GM21526 (cell line): Measurements from ENCODE around the gene ZBTB42.
A peak's percentile ranks its signal among the peaks of the same experiment; 100 is the strongest.

ENCODE experiments used
- ATAC-seq: cut with Tn5 transposase; IDR thresholded peaks from one replicate; pipeline ENCODE4 v1.9.1; 2021; ENCODE audit warnings: moderate library complexity; ENCODE audit not compliant: unreplicated experiment, low FRiP score

Gene ZBTB42

DNA sequence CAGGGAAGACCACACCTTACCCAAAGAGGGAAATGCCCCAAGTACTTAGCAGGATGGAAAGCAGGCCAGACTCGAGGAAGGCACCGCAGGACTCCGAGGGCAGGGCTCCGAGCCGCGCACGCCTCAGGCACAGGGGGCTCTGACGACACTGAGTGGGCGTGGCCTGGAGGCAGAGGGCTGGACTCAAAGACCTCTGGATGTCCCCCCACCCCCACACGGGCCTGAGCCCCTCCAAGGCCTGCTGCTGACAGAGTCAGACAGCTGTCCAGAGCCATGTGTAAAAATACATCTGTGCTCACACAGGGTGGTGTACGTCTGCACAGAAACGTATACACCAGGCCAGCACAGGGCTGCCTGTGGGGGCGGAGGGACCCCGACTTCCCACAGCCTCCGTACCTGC lies 6.8 kb upstream of the ZBTB42 start:
- no peak for ATAC-seq

DNA sequence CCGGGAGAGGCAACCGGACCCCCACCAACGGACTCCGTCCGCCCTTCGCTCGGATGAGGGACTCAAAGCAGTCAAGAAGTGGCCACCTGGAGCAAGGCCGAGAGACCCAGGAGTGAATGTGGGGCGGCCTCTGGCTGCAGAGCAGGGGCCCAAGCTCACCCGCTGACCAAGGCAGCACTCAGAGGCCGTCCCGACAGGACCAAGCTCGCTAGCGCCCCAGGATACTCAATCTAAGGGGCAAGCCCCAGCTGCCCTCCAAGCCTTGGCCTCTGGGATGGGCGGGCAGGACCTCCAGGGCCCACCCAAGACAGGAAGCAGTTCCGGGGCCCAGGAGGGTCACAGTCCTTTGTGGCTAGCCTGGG lies 6.3 kb upstream of the ZBTB42 start:
- no peak for ATAC-seq

DNA sequence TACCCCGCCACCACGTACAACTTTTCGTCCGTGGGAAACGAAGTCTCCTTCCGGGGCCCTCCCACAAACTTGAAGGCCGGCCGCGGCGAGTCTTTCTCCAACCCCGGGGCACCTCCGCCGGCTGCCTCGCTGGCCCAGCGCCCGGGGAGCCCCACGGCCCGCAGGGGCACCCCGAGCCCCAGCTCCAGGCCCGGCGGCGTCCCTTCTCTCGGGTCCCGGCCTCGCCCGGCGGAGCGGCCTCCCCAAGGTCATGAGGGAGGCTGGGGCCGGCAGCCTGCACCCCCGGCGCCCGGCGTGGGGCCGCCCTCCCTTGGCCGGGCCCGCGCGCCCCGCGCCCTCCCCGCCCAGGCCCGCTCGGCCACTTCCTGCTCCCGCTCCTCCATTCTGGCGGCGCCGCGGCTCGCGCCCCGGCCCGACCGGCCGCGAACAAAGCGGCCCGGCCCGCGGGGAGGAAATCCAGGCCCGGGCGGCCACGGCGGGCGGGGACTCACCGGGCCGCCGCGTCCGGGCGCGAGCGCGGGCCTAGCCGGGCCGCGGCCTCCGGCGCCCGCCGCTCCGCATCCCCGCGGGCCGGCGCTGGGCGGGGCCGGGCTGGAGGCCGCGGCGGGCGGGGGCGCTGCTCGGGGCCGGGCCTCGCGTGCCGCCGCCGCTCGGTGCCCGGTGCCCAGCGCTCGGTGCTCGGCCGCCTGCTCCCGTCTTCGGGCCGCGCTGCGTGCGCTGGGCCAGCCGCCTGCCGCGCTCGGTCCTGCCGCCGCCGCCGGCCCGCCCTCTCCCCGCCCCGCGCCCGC lies 5.7 kb upstream of the ZBTB42 start, which contains the start of gene AKT1:
Gene AKT1, minus strand, starts transcription at position 756 of the 788 bp plus-strand sequence. CDS start 3,105 bp downstream, outside the sequence.
- ATAC-seq: no peak

DNA sequence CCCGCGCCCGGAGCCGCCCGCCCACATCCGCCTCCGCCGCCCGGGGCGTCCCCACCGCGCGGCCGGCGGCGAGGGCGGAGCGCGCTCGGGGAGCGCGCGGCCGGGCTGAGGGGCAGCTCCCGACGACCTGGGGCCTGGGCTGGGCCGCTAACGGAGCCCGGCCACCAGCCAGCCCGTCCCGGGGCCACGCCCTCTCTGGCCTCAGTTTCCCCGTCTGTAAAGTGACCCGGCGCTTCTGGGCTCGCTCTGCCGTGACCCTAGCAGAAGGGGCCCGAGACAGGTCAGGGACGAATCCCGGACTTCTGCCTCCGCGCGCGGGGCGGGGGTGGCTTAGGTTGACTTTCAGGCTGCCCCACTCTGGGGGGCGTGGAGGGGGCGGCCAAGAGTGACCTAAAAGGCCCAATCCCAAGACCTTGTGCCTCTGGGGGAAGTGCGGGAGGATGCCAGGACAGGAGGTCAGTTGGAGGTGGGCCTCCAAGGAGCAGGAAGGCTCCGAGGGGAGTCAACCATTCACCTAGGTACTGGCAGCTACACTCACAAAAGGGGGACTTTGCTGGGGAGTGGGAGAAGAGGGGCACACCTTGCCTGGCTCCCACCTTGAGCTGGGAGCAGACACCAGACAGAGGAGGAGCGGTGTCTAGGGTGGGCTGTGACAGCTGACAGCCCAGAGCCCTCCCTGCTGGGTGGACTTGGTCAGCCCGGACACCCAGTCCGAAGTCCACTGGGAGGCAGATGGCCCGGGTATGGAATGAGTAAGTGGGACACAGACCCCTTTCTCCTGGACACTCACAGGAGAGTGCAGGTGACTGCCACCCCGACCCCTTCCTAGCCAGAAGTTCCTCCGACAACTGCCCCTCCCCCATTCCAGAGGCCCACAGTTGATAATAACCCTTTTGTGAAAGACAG lies 4.9 kb upstream of the ZBTB42 start:
- ATAC-seq: no peak

DNA sequence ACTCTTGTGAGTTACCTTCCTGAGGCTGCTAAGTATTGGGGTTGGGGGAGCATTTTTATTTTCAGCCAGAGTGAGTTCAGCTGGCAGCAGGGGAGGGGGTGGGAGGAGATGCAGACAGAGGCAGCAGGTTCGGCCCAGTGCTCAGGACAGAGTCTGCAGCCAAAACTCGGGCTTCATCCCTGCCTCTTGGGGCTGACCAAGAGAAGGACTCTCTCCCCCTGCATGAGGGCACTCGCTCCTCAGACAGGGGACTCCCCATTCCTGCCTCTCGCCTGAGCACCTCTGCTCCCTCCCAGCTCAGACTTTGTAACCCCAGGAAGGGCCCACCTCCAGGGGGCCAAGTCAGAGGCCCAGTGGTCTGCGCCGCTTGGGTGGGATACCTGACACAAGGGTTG lies 4.2 kb upstream of the ZBTB42 start:
- no peak for ATAC-seq

DNA sequence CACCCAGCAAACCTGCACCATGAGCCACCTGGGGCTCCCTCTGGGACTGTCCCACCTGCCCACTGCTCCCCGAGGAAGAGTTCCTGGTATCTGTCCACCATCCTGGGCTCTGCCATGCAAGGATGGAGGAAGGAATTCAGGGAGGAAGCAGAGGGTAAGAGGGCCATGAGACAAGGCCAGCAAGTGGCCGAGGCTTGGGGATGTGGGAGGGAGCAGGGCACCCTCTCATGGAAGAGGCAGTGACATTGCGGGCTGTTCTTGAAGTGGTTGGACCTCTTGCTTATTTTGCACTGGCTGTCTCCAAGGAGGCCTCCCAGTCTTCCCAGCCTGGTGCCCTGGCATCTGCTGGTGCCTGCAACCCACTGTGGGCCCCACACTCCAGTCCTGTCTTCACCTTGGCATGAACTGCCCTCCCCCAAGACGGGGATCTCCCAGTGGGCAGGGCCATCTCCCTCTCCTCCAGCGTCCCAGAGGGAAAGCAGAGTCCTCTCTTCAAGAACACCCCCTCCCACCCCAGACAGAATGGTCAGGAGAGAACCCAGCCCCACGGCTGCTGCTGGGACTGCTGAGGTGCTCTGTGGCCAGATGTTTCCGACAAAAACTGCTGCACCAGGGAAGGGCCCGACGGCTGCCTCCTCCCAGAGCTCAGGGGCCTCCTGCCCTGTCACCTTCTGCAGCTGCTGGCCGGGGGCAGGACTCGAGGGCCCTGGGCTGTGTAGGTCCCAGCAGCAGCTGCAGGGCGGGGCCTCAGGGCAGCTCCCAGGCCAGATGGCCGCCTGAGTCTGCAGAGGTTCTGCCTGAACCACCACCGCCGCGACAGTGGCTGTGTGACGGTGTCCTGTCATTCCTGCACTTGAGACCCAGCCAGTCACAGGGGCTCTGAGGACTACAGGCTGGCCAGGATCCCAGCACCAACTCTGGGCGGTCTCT lies 3.5 kb upstream of the ZBTB42 start:
- no peak for ATAC-seq

DNA sequence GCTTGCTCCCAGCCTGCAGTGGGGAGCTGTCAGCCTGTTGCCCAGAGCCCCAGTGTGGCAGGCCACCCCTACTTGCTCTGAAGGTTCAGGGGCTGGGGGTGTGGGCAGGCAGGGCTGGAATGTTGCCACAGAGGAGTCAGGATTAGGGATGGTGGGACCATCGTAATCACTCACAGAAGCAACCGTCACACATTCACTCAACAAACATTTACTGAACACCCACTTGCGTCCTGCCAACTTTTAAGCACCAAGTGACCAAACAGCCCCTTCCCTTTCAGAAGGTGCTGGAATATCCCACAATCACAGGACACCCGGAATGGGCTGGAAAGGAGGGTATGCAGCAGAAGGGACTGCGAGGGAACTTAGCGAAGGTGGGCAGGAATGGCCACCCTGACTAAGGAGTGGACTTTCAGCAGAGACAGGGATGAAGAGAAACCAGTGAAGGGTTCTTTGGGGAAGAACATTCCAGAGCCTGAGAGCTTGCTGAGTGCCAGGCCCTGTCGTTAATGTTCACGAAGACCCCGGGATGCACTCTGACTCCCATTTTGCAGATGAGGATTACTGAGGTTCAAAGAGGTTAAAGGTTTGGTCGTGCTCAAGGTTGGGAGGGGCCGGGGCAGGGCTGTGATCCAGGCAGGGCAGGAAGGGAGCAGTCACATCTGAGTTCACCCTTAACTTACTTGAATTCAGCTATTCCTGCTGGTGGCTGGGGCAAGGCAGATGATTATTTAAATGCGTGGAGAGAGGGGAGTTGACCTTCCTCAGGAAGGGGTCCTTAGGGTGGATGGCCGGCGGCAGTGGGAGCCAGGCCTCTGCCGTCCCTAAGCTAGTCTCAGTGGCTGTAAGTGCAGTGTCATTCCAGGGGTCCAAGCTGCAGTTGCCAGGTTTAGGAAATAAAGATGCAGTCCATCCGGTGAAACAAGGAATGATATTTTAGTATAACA lies 2.3 kb upstream of the ZBTB42 start:
- no peak for ATAC-seq

DNA sequence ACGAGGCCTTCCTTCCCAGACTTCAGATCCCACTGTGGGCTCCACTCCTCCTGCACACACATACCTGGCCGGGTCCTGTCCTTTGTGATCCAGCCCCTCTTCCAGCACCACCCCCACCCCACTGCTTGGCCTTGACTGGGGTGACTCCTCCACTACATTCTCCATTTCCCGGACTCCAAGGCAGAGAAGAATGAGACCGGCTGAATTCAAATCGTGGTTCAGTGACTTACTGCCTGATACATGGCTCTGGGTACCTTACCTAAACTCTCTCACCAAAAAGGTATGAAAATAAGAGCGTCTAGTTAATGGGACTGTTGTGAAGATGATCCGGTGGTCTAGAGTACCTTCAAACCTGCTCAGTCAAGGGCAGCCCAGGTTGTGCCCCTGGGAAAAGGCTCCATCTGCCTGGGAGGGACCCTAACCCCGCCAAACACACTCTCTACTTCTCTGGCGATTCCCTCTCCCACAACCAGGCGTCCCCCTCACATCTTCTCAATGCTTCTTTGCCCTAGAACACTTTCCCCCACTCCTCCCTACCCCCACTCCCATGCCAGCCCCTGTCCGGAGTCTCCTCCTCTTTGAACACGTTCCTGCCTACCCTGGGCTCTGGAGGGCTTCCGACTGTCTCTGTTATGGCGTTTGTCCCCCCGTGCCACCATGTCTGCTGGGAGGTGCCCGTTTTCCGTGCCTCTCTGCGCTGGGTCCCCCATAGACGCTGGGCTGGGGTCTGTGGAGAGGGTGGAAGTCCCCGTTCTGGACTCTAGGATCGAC lies 1.5 kb upstream of the ZBTB42 start:
- no peak for ATAC-seq

DNA sequence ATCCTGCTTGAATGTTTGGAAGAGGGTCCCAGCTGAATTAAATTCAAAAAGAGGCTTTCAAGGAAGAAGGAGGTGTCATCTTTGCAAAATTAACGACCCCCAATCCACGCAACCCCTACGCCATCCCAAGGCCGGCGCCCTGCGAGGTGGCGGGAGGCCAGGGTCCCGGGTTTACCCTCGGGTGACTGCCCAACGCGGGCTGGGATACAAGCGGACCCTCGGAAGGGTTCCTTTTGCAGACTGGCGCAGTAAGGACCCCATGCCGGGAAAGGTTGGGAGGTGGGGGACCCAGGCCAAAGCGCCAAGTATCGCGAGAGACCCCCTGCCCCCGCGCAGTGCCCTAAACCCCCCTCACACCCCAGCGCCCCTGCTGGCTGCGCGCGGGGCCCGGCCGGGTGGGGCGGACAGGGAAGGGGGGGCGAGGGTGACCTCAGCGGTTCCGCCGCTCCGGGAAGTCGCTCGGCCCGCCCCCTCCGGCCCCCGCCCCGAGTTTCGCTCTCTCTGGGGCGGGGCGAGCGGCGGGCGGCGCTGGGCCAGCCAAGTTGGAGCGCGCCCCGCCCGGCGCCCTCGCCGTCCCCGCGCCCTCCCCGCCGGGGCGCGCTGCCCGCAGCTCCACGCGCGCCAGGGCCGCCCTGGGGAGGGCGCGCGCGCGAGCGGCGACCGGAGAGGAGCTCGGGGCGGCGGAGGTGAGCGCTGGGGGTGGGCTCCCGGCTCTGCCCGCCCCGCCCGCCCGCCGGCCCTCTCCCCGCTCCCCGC lies 708 bp upstream of the ZBTB42 start:
- peak; percentile 41 for ATAC-seq

DNA sequence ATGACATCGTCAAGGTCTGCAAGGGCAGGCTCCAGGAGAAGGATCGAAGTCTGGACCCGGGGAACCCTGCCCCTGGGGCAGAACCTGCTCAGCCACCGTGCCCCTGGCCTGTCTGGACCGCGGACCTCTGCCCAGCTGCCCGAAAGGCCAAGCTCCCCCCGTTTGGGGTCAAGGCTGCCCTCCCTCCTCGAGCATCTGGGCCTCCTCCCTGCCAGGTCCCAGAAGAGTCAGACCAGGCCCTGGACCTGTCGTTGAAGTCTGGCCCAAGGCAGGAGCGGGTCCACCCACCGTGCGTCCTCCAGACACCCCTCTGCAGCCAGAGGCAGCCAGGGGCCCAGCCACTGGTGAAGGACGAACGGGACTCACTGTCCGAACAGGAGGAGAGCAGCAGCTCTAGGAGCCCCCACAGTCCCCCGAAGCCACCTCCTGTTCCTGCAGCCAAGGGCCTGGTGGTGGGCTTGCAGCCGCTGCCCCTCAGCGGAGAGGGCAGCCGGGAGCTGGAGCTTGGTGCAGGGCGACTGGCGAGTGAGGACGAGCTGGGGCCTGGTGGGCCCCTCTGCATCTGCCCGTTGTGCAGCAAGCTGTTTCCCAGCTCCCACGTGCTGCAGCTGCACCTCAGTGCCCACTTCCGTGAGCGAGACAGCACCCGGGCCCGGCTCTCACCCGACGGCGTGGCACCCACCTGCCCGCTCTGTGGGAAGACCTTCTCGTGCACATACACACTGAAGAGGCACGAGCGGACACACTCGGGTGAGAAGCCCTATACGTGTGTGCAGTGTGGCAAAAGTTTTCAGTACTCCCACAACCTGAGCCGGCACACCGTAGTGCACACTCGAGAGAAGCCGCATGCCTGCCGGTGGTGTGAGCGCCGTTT lies 856 bp downstream of the ZBTB42 start:
- no peak for ATAC-seq

DNA sequence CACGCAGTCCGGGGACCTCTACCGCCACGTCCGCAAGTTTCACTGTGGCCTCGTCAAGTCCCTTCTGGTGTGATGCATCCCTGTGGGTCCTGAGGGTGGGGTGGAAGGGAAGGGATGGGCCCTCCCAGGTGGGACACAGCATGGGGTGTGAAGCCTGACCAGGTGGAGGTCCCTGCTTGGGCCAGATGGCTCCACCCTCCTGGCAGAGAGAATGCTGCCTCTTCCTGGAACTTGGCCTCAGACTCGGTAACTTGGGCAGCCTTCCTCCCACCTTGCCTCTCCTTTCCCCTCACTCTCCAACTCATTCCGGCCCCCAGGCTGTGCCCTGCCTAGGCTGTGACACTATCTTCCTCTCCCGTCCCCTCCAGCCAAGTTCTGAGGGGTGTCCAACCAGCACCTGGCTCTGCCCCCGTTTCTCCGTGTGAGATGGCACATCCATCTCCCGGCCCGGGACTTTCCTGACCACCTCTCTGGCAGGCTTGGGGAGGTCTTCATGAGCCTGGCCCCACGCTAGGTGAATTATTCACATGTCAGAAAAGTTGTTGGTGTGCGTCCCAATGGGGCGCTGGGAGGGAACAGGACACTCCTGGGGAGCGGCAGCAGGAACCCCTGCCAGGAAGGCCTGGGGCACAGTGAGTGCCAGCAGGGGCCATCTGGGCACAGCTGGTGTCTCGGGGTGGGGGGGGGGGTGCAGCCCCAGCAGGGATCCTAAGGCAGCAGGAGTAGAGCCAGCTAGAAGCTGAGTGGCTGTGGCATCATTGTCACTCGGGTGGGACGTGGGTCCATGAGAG lies 1.7 kb downstream of the ZBTB42 start:
- ATAC-seq: no peak

DNA sequence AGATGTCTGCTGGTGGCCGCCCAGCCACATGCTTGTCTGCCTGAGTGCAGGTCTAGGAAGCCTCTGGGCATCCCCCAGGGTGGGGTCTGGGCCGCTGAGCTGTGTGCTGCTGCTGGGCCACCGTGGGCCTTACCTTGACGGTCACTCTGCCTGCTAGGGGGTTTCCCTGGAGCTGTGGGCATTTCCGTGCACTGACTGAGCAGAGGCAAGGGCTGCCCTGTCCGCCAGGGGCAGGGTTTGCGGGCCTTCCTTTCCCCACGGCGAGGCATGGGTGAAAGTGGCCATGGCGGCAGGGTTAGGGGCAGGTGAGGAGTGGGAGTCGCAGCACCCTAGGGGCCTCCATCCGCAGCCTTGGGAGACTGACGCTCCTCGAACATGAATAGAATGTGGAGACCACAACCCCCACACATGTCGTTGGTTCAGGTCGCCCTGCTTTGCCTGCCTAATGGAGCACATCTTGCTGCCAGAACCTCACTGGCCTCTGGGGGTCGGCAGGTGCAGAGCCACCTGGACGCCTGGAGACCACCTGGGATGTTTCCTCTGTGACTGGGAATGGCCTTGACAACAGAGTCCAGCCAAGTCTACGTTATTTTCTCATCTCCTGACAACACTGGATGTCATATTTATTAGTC lies 2.5 kb downstream of the ZBTB42 start:
- no peak for ATAC-seq

DNA sequence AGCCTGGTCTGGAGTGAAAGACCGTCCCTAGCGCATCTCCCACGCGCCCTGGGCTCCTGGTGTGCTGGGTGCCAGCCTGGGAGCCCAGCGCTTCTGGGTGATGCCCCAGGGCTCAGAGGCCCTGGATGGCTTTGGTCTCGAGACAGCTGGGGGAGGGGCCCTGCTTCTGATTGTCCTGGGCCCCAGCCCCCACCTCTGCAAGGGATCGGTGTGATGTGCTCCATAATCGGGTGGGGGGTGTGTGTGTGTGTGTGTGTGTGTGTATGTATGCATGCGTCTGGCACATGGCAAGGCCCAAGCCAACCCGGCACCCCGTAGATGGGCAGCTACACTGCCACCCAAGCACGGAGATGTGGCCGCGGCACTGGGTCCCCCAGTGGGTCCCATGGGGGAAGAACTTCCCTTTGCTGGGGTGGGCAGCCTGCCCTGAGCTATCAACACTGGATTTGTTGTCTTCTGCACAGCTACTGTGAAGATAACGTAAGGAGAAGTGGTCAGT lies 3.1 kb downstream of the ZBTB42 start:
- no peak for ATAC-seq

DNA sequence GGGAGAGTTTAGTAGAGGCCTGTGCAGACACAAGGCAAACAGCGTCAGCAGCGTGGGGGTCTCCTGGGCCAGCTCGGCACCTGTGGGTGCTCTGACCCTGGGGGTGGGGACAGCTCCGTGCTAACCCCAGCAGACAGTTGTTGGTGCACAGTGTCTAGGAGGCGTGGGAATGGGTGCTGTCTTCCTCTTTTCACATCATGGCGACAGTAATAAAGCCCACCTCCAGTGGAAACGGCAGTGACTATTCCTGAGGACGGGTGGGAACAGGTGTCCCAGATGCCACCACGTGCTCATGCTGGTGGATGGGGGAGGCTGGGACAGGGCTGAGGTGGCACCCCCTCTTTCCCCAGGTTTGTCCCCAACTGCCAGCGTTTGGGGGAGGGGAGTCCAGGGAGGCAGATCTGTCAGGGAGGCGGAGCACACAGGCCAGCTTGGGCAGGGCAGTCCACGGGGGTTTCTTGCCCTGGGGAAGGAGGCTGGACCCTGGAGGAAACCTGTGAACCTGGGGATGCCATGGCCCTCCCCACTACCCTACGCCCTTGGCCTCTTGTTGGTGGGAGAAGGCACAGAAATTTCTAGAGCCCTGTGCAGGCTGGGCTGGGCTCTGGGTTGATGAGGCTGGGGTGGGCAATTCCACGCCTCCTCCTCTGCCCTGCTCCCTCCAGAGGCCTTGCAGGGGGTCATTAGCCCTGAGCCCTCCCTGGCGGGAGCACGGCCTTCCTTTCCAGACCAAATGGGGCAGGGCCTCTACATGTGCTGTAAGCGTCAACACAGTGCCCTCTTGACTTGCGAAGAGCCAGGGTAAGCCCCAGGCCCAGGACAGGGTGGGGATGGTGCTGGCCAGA lies 3.8 kb downstream of the ZBTB42 start:
- ATAC-seq: no peak

DNA sequence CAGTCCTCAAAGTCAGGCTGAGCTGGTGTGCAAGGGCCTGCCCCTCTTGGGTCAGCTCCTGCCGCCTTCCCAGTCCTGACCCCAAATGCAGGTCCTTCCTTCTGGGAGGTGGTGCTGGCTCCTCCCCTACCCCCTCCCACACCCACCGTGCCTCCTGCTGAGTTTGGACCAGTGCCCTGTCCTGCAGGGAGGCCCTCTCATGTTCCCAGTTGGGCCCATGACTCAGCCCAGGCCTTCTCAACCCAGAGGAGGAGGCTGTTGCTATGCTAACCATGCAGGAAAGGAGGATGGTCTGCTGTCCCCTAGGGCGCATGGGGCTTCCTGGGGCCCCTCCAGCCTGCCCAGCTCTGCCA lies 4.4 kb downstream of the ZBTB42 start:
- ATAC-seq: no peak
